ENCODE results near the gene ANKS3. TPM values are rescaled to one million over a fixed set of nuclear protein-coding genes. Genes with fewer than 3 reads are reported as not detected.

ANKS3 gene
- polyA plus RNA-seq, 2 of the 4 experiments (the other 2 are of a cell fraction), result 22.7 to 27.1 TPM

DNA sequence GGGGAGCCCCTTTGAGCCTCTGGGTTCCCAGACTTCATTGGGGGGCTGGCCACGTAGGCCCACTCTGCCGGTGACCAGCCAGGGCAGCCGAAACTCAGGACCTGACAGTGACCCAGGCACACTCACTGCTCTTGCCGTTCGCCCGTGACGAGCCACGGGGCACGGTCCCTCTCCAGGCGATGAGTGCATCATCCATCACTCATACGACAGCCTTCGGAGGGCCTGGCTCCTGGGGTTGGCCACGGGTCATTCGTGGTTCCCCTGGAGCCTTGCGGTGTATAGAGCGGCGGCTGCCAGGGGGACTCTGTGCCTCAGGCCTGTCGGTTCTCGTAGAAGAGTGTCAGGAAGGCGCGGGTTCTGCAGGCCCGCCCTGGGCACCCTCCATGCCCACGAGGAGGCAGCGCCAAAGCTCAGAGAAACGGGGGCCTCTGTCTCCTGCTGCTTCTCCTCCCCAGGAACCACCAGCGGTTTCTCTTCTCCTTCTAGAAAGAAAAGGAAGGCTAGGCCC, 51.9 kb downstream of the ANKS3 start:
- ChIA-PET POLR2A (no interaction called here), CTCF (interaction anchor here (0.6 to 2.2 kb wide), 12 partner anchors 10 to 177 kb away, joined by 3 to 8 read pairs (median 4); no protein-coding TSS in a partner anchor)
- 92% methylated on average over 22 of the region's 26 CpGs for WGBS (ENCODE audit: missing lambda C conversion rate)
- Histone ChIP-seq H3K9me3 (no peaks in the 10 kb centered on the region), H3K27ac (no peak overlapping the region), H3K4me2 (no peak overlapping the region), H3K4me1 (no peaks in the 10 kb centered on the region), H3K4me3 (no peak overlapping the region)
- no peak for ATAC-seq
- DNase-seq (ENCODE audit: low read depth in 1 of 2, low spot score in 1 of 2), result no peak
- no peak for FAIRE-seq
- no peak for TF ChIP-seq RFX5 (IDR thresholded peaks at IDR 0.05)
- TF ChIP-seq USF2 (IDR thresholded peaks at IDR 0.05), result no peak
- TF ChIP-seq FOXS1 (CRISPR knock-in tag; IDR thresholded peaks at IDR 0.05), result no peak
- TF ChIP-seq ZFP36 (IDR thresholded peaks at IDR 0.05; ENCODE audit: borderline replicate concordance, partially characterized antibody), result no peak

DNA sequence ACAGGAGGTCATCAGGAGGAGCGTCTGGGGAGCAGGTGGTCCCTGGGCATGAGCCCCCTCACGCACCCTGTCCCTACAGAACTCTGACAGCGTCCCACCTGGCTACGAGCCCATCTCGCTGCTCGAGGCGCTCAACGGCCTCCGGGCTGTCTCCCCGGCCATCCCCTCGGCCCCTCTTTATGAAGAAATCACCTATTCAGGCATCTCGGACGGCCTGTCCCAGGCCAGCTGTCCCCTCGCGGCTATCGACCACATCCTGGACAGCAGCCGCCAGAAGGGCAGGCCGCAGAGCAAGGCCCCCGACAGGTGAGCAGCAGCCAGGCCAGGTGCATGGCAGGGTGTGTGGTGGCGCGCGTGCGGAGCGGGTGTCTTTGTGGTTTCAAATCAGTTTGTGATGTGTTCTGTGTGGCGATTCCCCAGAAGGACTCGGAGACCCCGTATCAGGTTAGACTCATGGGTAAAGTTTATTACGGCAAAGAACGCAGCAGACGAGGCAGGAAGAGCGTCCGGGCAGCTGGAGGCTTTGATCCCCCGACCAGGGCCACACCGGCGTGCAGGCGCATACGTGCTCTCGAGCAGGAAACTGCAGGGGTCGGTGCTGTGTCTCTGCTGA, 52.5 kb downstream of the ANKS3 start:
- Histone ChIP-seq H3K9me3 (no peaks in the 10 kb centered on the region), H3K27ac (no peak overlapping the region), H3K4me1 (no peaks in the 10 kb centered on the region), H3K4me3 (no peak overlapping the region), H3K4me2 (no peak overlapping the region)
- WGBS (ENCODE audit: missing lambda C conversion rate), result 95% methylated on average over 38 of the region's 39 CpGs
- CTCF ChIA-PET, result interaction anchor here (0.6 to 2.2 kb wide), 7 partner anchors 10 to 194 kb away, joined by 3 to 7 read pairs (median 5); no protein-coding TSS in a partner anchor
- no peak for FAIRE-seq
- TF ChIP-seq PHF8 (IDR thresholded peaks at IDR 0.05; ENCODE audit: borderline replicate concordance, low read depth), result no peak
- TF ChIP-seq GATA3 (IDR thresholded peaks at IDR 0.05; ENCODE audit: borderline replicate concordance), result no peak
- no peak for TF ChIP-seq HOXA7 (CRISPR knock-in tag; IDR thresholded peaks at IDR 0.05)
- no peak for TF ChIP-seq EHF (CRISPR knock-in tag; IDR thresholded peaks at IDR 0.05)
- TF ChIP-seq, protein P1, sequence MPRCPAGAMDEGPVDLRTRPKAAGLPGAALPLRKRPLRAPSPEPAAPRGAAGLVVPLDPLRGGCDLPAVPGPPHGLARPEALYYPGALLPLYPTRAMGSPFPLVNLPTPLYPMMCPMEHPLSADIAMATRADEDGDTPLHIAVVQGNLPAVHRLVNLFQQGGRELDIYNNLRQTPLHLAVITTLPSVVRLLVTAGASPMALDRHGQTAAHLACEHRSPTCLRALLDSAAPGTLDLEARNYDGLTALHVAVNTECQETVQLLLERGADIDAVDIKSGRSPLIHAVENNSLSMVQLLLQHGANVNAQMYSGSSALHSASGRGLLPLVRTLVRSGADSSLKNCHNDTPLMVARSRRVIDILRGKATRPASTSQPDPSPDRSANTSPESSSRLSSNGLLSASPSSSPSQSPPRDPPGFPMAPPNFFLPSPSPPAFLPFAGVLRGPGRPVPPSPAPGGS (IDR thresholded peaks at IDR 0.05), result no peak
- TF ChIP-seq RFX5 (IDR thresholded peaks at IDR 0.05), result no peak
- TF ChIP-seq, protein P2, sequence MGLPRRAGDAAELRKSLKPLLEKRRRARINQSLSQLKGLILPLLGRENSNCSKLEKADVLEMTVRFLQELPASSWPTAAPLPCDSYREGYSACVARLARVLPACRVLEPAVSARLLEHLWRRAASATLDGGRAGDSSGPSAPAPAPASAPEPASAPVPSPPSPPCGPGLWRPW (IDR thresholded peaks at IDR 0.05), result no peak
- no peak for TF ChIP-seq ZC3H11A (IDR thresholded peaks at IDR 0.05)
- no peak for TF ChIP-seq HDAC2 (IDR thresholded peaks at IDR 0.05)
- TF ChIP-seq KDM1A (IDR thresholded peaks at IDR 0.05; ENCODE audit: low read depth), result no peak
- no peak for TF ChIP-seq TP53 (CRISPR knock-in tag; IDR thresholded peaks at IDR 0.05)
- no peak for TF ChIP-seq FOSB (CRISPR knock-in tag; IDR thresholded peaks at IDR 0.05)
- no peak for TF ChIP-seq ELK1 (IDR thresholded peaks at IDR 0.05; ENCODE audit: low read depth, low read length)
- ATAC-seq, result no peak
- POLR2A ChIA-PET, result no interaction called here
- DNase-seq (ENCODE audit: low read depth in 1 of 2, low spot score in 1 of 2), result no peak

DNA sequence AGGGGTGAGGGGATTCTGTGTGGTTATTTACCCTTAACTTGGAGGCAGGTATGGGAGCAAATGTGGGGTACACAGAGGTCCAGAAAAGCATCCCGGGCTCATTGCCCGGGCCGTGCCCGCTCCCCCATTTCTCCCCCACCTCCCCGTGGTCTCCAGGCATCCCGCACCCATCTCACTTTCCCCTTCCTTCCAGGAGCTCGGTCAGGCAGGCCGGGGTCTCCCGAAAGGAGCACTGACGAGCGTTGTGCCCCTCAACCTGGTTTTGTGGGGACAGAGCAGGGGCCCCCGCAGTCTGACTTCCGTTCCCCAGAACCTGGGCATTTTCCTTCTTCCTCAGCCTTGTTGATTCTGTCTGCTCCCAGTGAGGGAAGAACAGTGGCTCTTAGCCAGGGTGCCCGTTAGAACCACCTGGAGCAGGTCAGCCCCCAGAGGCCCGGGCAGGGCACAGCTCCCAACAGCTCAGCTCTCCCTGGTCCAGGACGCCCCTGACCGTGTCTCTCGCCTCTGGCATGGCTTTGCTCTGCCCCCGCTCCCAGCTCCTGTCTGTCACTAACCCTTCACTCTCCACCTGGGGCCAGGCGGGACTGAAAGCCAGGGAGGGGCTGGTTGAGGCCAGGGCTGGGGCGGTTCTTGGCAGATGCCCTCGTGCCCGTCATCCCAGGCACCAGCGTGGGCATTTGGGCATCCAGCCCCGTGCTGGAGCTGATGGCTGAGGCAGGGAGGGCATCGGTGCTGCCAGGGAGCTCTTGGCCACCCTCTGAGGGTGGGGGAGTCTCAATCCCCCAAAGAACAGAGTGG, 53.2 kb downstream of the ANKS3 start:
- ChIA-PET CTCF (interaction anchor here (0.6 to 2.2 kb wide), 6 partner anchors 13 to 194 kb away, joined by 3 to 7 read pairs (median 4); partner anchors contain the start of gene NUDT16L1), POLR2A (no interaction called here)
- H3K4me3 ChIP-seq, result no peak overlapping the region
- no peak overlapping the region for H3K4me2 ChIP-seq
- ATAC-seq (no peak), DNase-seq (ENCODE audit: low read depth in 1 of 2, low spot score in 1 of 2) (no peak), FAIRE-seq (no peak)
- H3K4me1 ChIP-seq, result no peaks in the 10 kb centered on the region
- no peaks in the 10 kb centered on the region for H3K9me3 ChIP-seq
- H3K27ac ChIP-seq, result no peak overlapping the region
- 91% methylated on average over 23 of the region's 26 CpGs for WGBS (ENCODE audit: missing lambda C conversion rate)
- no peak for TF ChIP-seq RAD21 (conservative IDR thresholded peaks at IDR 0.05 in 1 of 2, IDR thresholded peaks at IDR 0.05 in 1 of 2)
- TF ChIP-seq, protein P3, sequence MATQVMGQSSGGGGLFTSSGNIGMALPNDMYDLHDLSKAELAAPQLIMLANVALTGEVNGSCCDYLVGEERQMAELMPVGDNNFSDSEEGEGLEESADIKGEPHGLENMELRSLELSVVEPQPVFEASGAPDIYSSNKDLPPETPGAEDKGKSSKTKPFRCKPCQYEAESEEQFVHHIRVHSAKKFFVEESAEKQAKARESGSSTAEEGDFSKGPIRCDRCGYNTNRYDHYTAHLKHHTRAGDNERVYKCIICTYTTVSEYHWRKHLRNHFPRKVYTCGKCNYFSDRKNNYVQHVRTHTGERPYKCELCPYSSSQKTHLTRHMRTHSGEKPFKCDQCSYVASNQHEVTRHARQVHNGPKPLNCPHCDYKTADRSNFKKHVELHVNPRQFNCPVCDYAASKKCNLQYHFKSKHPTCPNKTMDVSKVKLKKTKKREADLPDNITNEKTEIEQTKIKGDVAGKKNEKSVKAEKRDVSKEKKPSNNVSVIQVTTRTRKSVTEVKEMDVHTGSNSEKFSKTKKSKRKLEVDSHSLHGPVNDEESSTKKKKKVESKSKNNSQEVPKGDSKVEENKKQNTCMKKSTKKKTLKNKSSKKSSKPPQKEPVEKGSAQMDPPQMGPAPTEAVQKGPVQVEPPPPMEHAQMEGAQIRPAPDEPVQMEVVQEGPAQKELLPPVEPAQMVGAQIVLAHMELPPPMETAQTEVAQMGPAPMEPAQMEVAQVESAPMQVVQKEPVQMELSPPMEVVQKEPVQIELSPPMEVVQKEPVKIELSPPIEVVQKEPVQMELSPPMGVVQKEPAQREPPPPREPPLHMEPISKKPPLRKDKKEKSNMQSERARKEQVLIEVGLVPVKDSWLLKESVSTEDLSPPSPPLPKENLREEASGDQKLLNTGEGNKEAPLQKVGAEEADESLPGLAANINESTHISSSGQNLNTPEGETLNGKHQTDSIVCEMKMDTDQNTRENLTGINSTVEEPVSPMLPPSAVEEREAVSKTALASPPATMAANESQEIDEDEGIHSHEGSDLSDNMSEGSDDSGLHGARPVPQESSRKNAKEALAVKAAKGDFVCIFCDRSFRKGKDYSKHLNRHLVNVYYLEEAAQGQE (IDR thresholded peaks at IDR 0.05), result no peak
- no peak for TF ChIP-seq CHD4 (IDR thresholded peaks at IDR 0.05; ENCODE audit: borderline replicate concordance)
- TF ChIP-seq JUN (IDR thresholded peaks at IDR 0.05), result no peak
- no peak for TF ChIP-seq PHF8 (IDR thresholded peaks at IDR 0.05; ENCODE audit: borderline replicate concordance, low read depth)
- TF ChIP-seq EHMT2 (IDR thresholded peaks at IDR 0.05; ENCODE audit: low read depth), result no peak
- TF ChIP-seq NR3C1 (IDR thresholded peaks at IDR 0.05), result no peak
- TF ChIP-seq ATOH8 (CRISPR knock-in tag; IDR thresholded peaks at IDR 0.05; ENCODE audit: low read depth), result no peak

All from A549 (cell line).